CD4-positive, alpha-beta T cell treated with Interleukin-2 at 100 ng/mL for 4 hours (primary cell): Measurements from ENCODE around the gene HYOU1.
A peak's percentile ranks its signal among the peaks of the same experiment; 100 is the strongest.
"Not testable (repeated sequence)": the region's sequence is repeated elsewhere in the genome, so short reads cannot be mapped to it uniquely, and the experiment has no call there.

Experiments used
- DNase-seq: peaks from one replicate; pipeline ENCODE4 v3.0.0-alpha.2; 2020; ENCODE audit warnings: low spot score

The HYOU1 gene, protein sequence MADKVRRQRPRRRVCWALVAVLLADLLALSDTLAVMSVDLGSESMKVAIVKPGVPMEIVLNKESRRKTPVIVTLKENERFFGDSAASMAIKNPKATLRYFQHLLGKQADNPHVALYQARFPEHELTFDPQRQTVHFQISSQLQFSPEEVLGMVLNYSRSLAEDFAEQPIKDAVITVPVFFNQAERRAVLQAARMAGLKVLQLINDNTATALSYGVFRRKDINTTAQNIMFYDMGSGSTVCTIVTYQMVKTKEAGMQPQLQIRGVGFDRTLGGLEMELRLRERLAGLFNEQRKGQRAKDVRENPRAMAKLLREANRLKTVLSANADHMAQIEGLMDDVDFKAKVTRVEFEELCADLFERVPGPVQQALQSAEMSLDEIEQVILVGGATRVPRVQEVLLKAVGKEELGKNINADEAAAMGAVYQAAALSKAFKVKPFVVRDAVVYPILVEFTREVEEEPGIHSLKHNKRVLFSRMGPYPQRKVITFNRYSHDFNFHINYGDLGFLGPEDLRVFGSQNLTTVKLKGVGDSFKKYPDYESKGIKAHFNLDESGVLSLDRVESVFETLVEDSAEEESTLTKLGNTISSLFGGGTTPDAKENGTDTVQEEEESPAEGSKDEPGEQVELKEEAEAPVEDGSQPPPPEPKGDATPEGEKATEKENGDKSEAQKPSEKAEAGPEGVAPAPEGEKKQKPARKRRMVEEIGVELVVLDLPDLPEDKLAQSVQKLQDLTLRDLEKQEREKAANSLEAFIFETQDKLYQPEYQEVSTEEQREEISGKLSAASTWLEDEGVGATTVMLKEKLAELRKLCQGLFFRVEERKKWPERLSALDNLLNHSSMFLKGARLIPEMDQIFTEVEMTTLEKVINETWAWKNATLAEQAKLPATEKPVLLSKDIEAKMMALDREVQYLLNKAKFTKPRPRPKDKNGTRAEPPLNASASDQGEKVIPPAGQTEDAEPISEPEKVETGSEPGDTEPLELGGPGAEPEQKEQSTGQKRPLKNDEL

GRCh38 chr11:119057000-119057769 lies at the start of gene HYOU1:
Gene HYOU1, minus strand, starts transcription at chr11:119057205. Its CDS starts 1,045 bp downstream, at chr11:119056160.
- DNase-seq, result peak; percentile 98

- no peak for DNase-seq
These were observed 46.8 kb upstream of the HYOU1 start for GRCh38 chr11:119103793-119104192.

GRCh38 chr11:119103161-119103664 lies 46.2 kb upstream of the HYOU1 start:
- DNase-seq, result not testable (repeated sequence)

DNA sequence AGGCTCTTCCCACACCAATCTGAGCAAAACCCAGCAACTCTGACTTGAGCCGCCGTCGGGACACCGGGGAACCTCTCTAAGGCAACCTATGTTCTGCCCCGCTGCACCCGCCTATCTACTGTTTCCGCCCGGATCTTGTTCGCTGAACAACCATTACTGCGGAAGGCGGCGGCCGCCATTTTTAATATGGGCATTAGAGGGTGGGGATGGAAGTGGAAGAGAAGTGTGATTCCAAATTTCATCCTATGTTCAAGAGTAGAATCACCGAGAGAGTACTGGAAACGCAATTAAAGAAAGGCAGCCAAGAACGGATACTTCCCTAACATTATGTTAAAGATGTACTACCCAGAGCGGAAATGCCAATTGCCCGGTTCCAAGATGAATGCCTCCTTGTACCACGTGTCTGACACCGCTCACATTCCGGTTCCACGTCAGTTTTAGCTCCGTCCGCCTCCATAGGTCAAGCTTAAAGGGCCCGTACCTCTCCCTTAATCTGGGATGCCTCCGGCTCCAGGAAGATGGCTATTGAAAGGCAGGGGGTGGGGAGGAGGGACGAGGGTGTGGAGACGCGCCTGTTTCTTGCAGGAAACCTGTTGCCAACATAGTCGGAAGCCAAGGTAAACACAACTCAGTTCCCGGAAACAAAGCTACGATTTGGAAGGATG lies 44.9 kb upstream of the HYOU1 start, which contains the start of gene DPAGT1:
TSS of gene DPAGT1 (minus strand) at position 95 of the 665 bp plus-strand sequence. CDS start 198 bp downstream, outside the sequence.
- DNase-seq, result peak; percentile 87

- no peak for DNase-seq
These were observed 44.2 kb upstream of the HYOU1 start for GRCh38 chr11:119100994-119101758.

GRCh38 chr11:119100246-119100970 lies 43.4 kb upstream of the HYOU1 start:
- peak; percentile 24 for DNase-seq

GRCh38 chr11:119099711-119100110 lies 42.7 kb upstream of the HYOU1 start:
- DNase-seq, result no peak

GRCh38 chr11:119095066-119095880 lies 38.3 kb upstream of the HYOU1 start:
- DNase-seq, result peak; percentile 100

- DNase-seq, result peak; percentile 60
These were observed 37.7 kb upstream of the HYOU1 start for GRCh38 chr11:119094816-119095065.

- DNase-seq, result peak; percentile 32
These were observed 37.2 kb upstream of the HYOU1 start for GRCh38 chr11:119093942-119094815.

DNA sequence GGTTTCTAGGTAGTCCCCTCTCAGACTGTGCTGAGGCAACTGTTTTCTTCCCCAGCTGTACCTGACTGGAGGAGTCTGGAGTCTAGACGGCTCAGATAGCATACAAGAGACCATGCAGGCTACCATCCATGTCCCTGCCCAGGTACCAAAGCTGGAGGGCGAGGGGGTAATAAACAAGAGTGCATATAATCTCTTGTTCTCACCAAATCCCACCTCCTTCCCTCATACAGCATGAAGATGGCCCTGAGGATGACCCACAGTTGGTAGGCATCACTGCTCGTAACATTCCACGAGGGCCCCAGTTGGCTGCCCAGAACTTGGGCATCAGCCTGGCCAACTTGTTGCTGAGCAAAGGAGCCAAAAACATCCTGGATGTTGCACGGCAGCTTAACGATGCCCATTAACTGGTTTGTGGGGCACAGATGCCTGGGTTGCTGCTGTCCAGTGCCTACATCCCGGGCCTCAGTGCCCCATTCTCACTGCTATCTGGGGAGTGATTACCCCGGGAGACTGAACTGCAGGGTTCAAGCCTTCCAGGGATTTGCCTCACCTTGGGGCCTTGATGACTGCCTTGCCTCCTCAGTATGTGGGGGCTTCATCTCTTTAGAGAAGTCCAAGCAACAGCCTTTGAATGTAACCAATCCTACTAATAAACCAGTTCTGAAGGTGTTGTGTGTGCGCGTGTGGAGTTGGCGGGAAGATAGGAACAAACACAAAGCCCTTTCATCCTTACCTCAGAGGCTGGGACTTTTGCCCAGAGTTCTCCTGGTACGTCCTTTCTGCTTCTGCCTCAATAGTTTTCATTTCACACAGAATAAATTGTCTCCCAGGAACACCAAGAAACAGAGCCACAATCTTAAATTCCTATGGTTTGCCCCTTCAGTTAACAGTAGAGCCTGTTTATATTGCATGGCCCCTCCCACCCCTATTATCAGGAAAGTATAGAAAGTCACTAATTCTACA lies 36.2 kb upstream of the HYOU1 start:
- no peak for DNase-seq

DNA sequence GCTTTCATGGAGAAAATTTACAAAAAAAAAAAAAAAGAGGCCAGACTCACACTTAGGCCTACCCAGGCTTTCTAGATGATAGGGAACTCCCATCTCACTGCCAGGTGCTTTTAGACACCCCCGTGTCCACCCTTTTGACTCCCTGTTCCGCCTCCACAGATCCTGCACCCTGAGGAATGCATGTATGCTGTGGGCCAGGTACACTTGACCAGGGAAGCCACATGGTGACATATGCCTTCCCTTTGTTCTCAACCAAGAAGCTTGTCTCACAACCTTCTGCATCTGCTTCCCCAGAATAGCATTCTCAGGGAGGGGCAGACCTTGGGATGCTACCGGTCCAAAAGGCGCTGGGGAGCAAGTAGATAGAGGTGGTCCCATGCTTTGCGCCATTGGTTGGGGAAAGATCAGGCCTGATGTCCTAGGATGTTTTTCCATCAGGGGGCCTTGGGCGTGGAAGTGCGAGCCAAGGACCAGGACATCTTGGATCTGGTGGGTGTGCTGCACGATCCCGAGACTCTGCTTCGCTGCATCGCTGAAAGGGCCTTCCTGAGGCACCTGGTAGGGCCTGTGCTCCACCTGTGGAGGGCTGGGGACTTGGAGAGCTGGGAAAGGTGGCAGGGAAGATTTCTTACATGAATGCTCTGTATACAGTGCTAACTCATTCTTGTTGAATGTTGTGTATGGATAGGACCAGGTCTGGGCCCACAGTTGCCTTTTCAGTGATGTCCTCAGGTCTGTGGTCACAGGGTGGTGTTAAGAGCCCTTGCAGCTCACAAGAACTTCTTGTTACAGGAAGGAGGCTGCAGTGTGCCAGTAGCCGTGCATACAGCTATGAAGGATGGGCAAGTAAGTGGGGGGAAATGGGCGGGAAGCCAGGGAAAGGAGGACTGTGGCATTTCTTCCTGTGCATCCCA lies 35.2 kb upstream of the HYOU1 start:
- DNase-seq, result no peak

DNA sequence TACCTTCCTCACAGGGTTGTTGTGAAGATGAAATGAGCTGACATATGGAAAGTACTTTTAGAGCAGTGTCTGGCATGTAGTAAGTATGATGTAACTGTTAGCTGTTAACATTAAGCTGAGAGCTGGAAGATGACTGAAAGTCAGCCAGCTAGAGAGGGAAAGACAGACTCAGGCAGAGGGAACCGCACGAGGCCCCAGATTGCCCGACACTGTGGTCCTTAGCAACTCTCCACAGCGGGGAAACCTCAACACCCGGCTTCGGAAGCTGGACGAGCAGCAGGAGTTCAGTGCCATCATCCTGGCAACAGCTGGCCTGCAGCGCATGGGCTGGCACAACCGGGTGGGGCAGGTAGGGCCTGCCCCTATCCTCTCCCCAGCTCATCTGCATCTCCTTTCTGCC lies 34.2 kb upstream of the HYOU1 start:
- DNase-seq, result no peak

- no peak for DNase-seq
These were observed 32.3 kb upstream of the HYOU1 start for GRCh38 chr11:119089319-119089718.

- no peak for DNase-seq
These were observed 31.4 kb upstream of the HYOU1 start for GRCh38 chr11:119088406-119088805.
